Activated CD8-positive, alpha-beta T cell treated with anti-CD3 and anti-CD28 coated beads for 36 hours (primary cell): ENCODE measurements around the gene NFATC2. TPM values are rescaled to one million over a fixed set of nuclear protein-coding genes. Genes with fewer than 3 reads are reported as not detected.

ENCODE experiments used
- ATAC-seq: fragments of 200-7000 bp; cut with Tn5 transposase; one replicate; pipeline ENCODE4 v1.10.0; 2021; ENCODE audit warnings: mild to moderate bottlenecking, moderate library complexity
- CTCF ChIA-PET: fragments of 350-600 bp; sonication (Branson Sonifier 250); formaldehyde crosslinking; loops from one replicate; lab custom pipeline; 2021; ENCODE audit warnings: antibody characterized with exemption; lab: Charles Lee
- POLR2A ChIA-PET: fragments of 350-600 bp; sonication (Branson Sonifier 250); formaldehyde crosslinking; loops from one replicate; lab custom pipeline; 2021; ENCODE audit warnings: antibody characterized with exemption; lab: Charles Lee
- DNase-seq: peaks from one replicate; pipeline ENCODE4 v3.0.0-alpha.2; 2020
- H3K27ac Mint-ChIP-seq: one replicate; pipeline ENCODE4 v1.8.0; 2021; ENCODE audit warnings: mild to moderate bottlenecking, mixed read lengths
- H3K27me3 Mint-ChIP-seq: one replicate; pipeline ENCODE4 v1.8.0; 2021; ENCODE audit warnings: mixed read lengths
- H3K36me3 Mint-ChIP-seq: one replicate; pipeline ENCODE4 v1.8.0; 2021; ENCODE audit warnings: low read depth, mixed read lengths
- H3K4me1 Mint-ChIP-seq: one replicate; pipeline ENCODE4 v1.8.0; 2021; ENCODE audit warnings: low read depth, mixed read lengths
- H3K4me3 Mint-ChIP-seq: one replicate; pipeline ENCODE4 v1.8.0; 2021; ENCODE audit warnings: mild to moderate bottlenecking, moderate library complexity, mixed read lengths
- H3K9me3 Mint-ChIP-seq: one replicate; pipeline ENCODE4 v1.8.0; 2021; ENCODE audit warnings: mixed read lengths
- CTCF ChIP-seq: fragments of 200-600 bp; IDR thresholded peaks from one replicate; pipeline ENCODE4 v1.8.0; 2022; ENCODE audit warnings: antibody characterized with exemption, mild to moderate bottlenecking
- intact Hi-C: fragments of 100-400 bp; cut with micrococcal nuclease; formaldehyde crosslinking; loops from one replicate; pipeline ENCODE4 v1.10.0; 2022
- microRNA-seq: library from miRNA; unstranded; fragments of <30 nt; microRNA quantifications from one replicate; pipeline ENCODE4 v1.2.0, GENCODE V29; 2022; ENCODE audit warnings: borderline microRNAs expressed, borderline replicate concordance
- total RNA-seq, 2 experiments: library from RNA; stranded (reverse); gene quantifications; one replicate each; pipeline ENCODE4 v1.2.3, GENCODE V29; 2021

Gene NFATC2
- total RNA-seq, 2 experiments from 2014 or later, result 38.3 to 40.9 TPM

DNA sequence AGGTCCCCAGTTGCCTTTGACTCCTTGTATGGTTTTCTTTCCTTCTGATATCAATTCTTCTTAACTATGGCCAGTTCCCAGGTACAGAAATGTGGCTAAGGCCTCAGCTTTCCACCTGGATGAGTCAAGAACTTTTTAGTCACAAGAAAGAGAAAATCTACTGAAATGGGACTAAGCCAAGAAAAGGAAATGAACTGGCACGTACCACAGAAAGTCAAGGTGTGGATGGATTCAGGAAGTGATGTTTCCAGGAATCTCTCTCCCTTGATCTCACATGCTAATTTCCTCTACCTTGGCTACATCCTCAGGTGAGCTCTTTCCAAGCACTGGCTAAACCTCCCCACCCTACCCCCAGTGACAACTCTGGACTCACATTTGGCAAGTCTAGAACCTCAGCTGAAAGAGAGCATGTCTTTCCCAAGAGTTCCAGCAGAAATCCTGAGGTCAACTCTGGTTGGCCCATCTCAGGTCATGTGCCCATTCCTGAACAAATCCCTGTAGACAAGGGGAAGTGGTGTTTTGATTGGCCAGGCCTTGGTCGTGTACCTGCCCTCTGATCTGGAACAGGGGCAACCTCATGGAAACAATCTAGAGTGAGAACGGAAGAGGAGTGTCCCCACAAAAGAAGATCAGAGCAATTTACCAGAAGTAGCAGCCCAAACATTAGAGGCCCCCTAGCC, 205.3 kb downstream of the NFATC2 start:
- CTCF ChIA-PET, result no interaction called here
- no peaks in the 10 kb centered on the region for H3K9me3 Mint-ChIP-seq
- H3K4me1 Mint-ChIP-seq, result peaks cover 9% of the 10 kb centered on the region
- ATAC-seq (no peak), DNase-seq (no peak)
- H3K27me3 Mint-ChIP-seq, result peaks cover 2% of the 10 kb centered on the region
- no peaks in the 10 kb centered on the region for H3K36me3 Mint-ChIP-seq
- no peak overlapping the region for H3K4me3 Mint-ChIP-seq
- no peak overlapping the region for H3K27ac Mint-ChIP-seq
- intact Hi-C loops, result no loop called here
- no peak for TF ChIP-seq CTCF
- POLR2A ChIA-PET, result no interaction called here

Small RNA genes lying within 50 kb of the gene (microRNA-seq; reads per million reads assigned to microRNA genes)
- 9.1 reads per million, percentile 32 among the genes with 10 or more reads in this experiment for gene MIR3194

Other genes with a start within 250 kb of the NFATC2 start
- gene ATP9A, start 225.7 kb upstream of the NFATC2 start, total RNA-seq, result under 1 TPM; 0.58 to 0.65 TPM